GM12875 (cell line): ENCODE measurements around the gene PRRC2A.

ENCODE experiments used
- H3K4me3 ChIP-seq: one replicate; pipeline ENCODE4 v1.5.1; 2011; ENCODE audit warnings: low read depth, low read length, control low read depth
- CTCF ChIP-seq: IDR thresholded peaks from 2 replicates; pipeline ENCODE4 v1.5.1; 2011; ENCODE audit warnings: low read depth, mild to moderate bottlenecking, control low read depth, inconsistent platforms, low read length, moderate library complexity, borderline replicate concordance; ENCODE audit not compliant: insufficient read depth

Gene PRRC2A

GRCh38 chr6:31652925-31653724 is 32.6 kb downstream of the PRRC2A start:
- no peak for TF ChIP-seq CTCF
- peak overlapping the region; percentile 50 for H3K4me3 ChIP-seq

DNA sequence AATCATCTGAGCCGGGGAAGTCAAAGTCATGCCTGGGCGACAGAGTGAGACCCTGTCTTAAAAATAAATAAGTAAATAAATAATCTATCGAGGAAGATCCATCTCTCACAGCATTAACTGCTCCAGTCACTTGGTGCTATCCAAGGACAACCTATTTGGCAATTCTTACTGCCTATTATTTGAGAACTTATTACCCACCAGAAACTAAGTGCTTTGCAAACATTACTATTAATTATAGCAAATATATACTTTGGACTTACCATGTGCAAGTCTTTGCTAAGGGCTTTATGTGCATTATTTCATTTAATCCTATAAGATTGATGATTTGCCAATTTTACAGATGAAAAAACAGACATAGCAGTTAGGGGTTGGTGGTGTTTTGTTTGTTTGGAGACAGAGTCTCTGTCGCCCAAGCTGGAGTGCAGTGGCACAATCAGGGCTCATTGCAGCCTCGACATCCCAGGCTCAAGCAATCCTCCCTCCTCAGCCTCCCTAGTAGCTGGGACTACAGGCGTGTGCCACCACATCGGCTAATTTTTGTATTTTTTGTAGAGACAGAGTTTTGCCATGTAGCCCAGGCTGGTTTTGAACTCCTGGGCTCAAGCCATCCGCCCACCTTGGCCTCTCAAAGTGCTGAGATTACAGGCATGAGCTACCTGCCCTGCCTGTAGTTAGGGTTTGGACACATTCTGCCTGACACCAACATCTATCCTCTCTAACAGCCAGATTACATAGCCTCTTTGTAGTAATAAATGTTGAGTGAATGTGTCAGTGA is 34.2 kb downstream of the PRRC2A start:
- TF ChIP-seq CTCF, result no peak
- no peak overlapping the region for H3K4me3 ChIP-seq

DNA sequence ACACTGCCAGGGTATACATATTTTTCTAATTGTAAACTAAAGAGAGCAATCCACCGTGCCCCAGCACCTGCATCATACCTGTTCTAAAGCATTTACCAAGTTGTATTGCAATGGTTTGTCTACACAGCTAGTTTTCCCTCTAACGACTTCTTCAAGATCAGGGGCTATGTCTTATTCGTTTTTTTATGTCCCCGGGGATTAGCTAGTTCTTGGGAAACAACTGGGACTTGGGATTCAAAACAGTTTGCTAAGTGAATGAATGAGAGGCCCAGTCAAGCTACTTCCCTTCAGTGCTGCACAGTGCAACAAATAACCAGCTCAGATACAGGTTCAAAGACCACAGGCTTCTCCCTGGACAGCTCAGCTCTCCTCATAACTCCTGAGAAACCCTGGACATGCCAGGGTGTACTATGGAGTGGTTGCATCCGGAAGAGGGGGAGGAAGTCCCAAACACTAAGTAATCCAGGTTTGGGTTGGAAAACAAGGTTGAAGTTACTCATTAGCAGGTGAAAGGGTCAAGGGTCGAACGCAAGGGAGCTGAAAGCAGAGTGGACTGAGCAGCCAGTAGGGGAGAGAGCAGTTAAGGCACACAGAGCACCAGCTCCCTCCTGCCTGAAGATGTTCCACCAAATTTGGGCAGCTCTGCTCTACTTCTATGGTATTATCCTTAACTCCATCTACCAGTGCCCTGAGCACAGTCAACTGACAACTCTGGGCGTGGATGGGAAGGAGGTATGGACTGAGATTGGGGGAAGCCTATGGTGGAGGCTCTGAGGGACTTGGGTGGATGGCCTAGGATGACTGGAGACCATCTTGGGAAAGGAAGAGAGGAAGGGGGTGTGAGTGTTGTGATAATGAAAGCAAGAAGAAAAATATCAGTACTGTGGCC is 35.1 kb downstream of the PRRC2A start, which contains the start of gene APOM:
Gene APOM, plus strand, starts transcription at position 546 of the 889 bp plus-strand sequence. Its CDS starts 73 bp downstream, at position 619.
- TF ChIP-seq CTCF, result no peak
- H3K4me3 ChIP-seq, result no peak within 1 kb of the TSS

- no peak overlapping the region for H3K4me3 ChIP-seq
- no peak for TF ChIP-seq CTCF
Observed at GRCh38 chr6:31657406-31658157, 37.1 kb downstream of the PRRC2A start.

- no peak overlapping the region for H3K4me3 ChIP-seq
- no peak for TF ChIP-seq CTCF
Observed at GRCh38 chr6:31658158-31658688, 37.7 kb downstream of the PRRC2A start.

DNA sequence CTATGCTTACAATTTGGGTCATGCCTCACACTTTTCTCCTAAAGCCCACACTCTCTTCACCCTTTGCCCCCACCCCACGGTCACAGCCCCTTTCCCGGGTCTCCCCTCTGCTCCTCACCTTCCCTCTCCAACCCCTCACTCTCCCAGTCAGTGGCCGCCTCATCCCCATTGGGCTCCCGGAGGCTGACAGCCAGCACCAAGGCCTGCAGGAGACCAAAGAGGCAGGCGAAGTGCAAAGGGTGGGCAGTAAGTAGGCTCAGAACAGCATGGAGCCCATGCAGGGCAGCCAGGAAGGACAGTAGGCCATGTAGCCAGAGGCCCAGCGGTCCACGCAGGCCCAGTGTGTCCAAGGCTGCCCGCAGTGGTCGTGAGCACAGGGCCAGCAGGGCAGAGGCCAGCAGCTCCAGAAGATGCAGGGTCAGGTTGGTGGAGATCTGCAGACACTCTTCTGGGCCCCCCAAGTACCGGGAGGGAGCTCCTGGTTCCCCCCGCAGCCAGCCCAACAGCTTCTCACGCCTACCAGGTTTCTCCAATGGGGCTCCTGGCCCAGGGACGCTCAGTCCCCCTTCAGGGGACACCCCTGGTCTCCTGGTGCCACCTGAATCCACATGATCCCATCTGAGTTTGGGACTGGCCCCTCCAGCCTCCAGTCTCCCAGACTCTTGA is 38.6 kb downstream of the PRRC2A start:
- peak overlapping the region; percentile 61 for H3K4me3 ChIP-seq
- no peak for TF ChIP-seq CTCF
